Hepatocyte (in vitro differentiated cells): ENCODE measurements around the gene SVOP. TPM values are rescaled to one million over a fixed set of nuclear protein-coding genes. Genes with fewer than 3 reads are reported as not detected.
"Not testable (repeated sequence)": the region's sequence is repeated elsewhere in the genome, so short reads cannot be mapped to it uniquely, and the experiment has no call there.

Source experiments
- DNase-seq: peaks from one replicate; pipeline ENCODE4 v3.0.0-alpha.2; 2016; ENCODE audit warnings: low spot score
- H2AFZ ChIP-seq: fragments of 200-600 bp; sonication (generic); 2 replicates; pipeline ENCODE4 v1.6.0; 2016; ENCODE audit warnings: antibody characterized with exemption, mild to moderate bottlenecking
- H3K27ac ChIP-seq: fragments of 200-600 bp; sonication (generic); 2 replicates; pipeline ENCODE4 v1.5.1; 2016; ENCODE audit warnings: mild to moderate bottlenecking
- H3K27me3 ChIP-seq: fragments of 200-600 bp; sonication (generic); 2 replicates; pipeline ENCODE4 v1.6.1; 2016
- H3K36me3 ChIP-seq: fragments of 200-600 bp; sonication (generic); replicated peaks from 2 replicates; pipeline ENCODE4 v1.5.1; 2016; ENCODE audit warnings: low read depth; ENCODE audit not compliant: insufficient read depth
- H3K4me1 ChIP-seq: fragments of 200-600 bp; sonication (generic); 2 replicates; pipeline ENCODE4 v1.5.1; 2016; ENCODE audit warnings: mild to moderate bottlenecking, moderate library complexity; ENCODE audit not compliant: insufficient read depth
- H3K4me2 ChIP-seq: fragments of 200-600 bp; sonication (generic); 2 replicates; pipeline ENCODE4 v1.6.0; 2016
- H3K4me3 ChIP-seq: fragments of 200-600 bp; sonication (generic); 2 replicates; pipeline ENCODE4 v1.5.1; 2016; ENCODE audit warnings: mild to moderate bottlenecking
- H3K79me2 ChIP-seq: fragments of 200-600 bp; sonication (generic); 2 replicates; pipeline ENCODE4 v1.6.0; 2017; ENCODE audit warnings: mild to moderate bottlenecking
- H3K9me2 ChIP-seq: fragments of 200-600 bp; sonication (generic); replicated peaks from 2 replicates; pipeline ENCODE4 v1.6.0; 2017; ENCODE audit warnings: mild to moderate bottlenecking; ENCODE audit not compliant: insufficient read depth
- H3K9me3 ChIP-seq: fragments of 200-600 bp; sonication (generic); 2 replicates; pipeline ENCODE4 v1.5.1; 2016; ENCODE audit warnings: low read depth, mild to moderate bottlenecking
- H4K20me1 ChIP-seq: fragments of 200-600 bp; sonication (generic); 2 replicates; pipeline ENCODE4 v1.6.0; 2016; ENCODE audit warnings: mild to moderate bottlenecking; ENCODE audit not compliant: insufficient read depth, poor library complexity, severe bottlenecking
- CTCF ChIP-seq: fragments of 200-600 bp; sonication (generic); IDR thresholded peaks from 2 replicates; pipeline ENCODE4 v1.5.1; 2016; ENCODE audit warnings: antibody characterized with exemption, mild to moderate bottlenecking; ENCODE audit not compliant: poor library complexity
- EZH2 ChIP-seq: fragments of 200-600 bp; sonication (generic); IDR thresholded peaks from 2 replicates; pipeline ENCODE4 v1.6.1; 2016; ENCODE audit warnings: antibody characterized with exemption, mild to moderate bottlenecking, borderline replicate concordance
- EZH2phosphoT487 ChIP-seq: fragments of 200-600 bp; sonication (generic); IDR thresholded peaks from one replicate; pipeline ENCODE4 v1.6.1; 2018; ENCODE audit warnings: antibody characterized with exemption, mild to moderate bottlenecking, low read depth, moderate library complexity; ENCODE audit not compliant: unreplicated experiment, severe bottlenecking
- WGBS: methylation state at CpG from one replicate; pipeline ENCODE4 v1.1.6; 2016; ENCODE audit warnings: low lambda C conversion rate; ENCODE audit errors: missing lambda C conversion rate; 5-methylcytosine and 5-hydroxymethylcytosine counted together
- polyA plus RNA-seq: library from polyadenylated mRNA; unstranded; fragments of >200 nt; fragmentation: Nextera tagmentation; extraction: Ambion mirVana; gene quantifications from 2 replicates; pipeline ENCODE4 v1.2.1, GENCODE V29; 2016
- total RNA-seq: library from RNA; depleted of rRNA; stranded (reverse); fragments of >200 nt; gene quantifications from 2 replicates; pipeline ENCODE4 v1.2.3, GENCODE V29; 2014

The SVOP gene
- total and polyA plus RNA-seq, 2 experiments from 2014 or later, result 0.27 to 0.45 TPM

GRCh38 chr12:109004017-109004416 is 16.9 kb downstream of the SVOP start:
- no peaks in the 10 kb centered on the region for H3K36me3 ChIP-seq
- WGBS, result 86% methylated on average over 3 of the region's 3 CpGs
- H3K27me3 ChIP-seq, result no peaks in the 10 kb centered on the region
- no peaks in the 10 kb centered on the region for H3K9me2 ChIP-seq
- no peak for TF ChIP-seq EZH2phosphoT487
- TF ChIP-seq EZH2, result no peak
- TF ChIP-seq CTCF, result no peak
- H3K79me2 ChIP-seq, result no peaks in the 10 kb centered on the region
- no peaks in the 10 kb centered on the region for H3K4me1 ChIP-seq
- H3K4me2 ChIP-seq, result no peak overlapping the region
- H4K20me1 ChIP-seq, result no peaks in the 10 kb centered on the region
- no peak overlapping the region for H2AFZ ChIP-seq
- H3K9me3 ChIP-seq, result no peaks in the 10 kb centered on the region
- no peak for DNase-seq
- no peak overlapping the region for H3K27ac ChIP-seq
- no peak overlapping the region for H3K4me3 ChIP-seq

GRCh38 chr12:108996320-108996719 is 24.5 kb downstream of the SVOP start:
- no peaks in the 10 kb centered on the region for H3K79me2 ChIP-seq
- WGBS, result 96% methylated on average over 6 of the region's 6 CpGs
- H3K9me3 ChIP-seq, result no peaks in the 10 kb centered on the region
- no peak overlapping the region for H3K4me3 ChIP-seq
- H3K9me2 ChIP-seq, result no peaks in the 10 kb centered on the region
- no peaks in the 10 kb centered on the region for H3K36me3 ChIP-seq
- no peaks in the 10 kb centered on the region for H4K20me1 ChIP-seq
- H3K4me2 ChIP-seq, result no peak overlapping the region
- TF ChIP-seq CTCF (no peak), EZH2 (no peak), EZH2phosphoT487 (no peak)
- H3K27me3 ChIP-seq, result no peaks in the 10 kb centered on the region
- no peak for DNase-seq
- no peak overlapping the region for H3K27ac ChIP-seq
- H3K4me1 ChIP-seq, result no peaks in the 10 kb centered on the region
- no peak overlapping the region for H2AFZ ChIP-seq

GRCh38 chr12:108995370-108995992 is 25.4 kb downstream of the SVOP start:
- Histone ChIP-seq H3K9me2 (no peaks in the 10 kb centered on the region), H4K20me1 (no peaks in the 10 kb centered on the region), H3K4me1 (no peaks in the 10 kb centered on the region), H3K4me3 (no peak overlapping the region), H3K79me2 (no peaks in the 10 kb centered on the region), H3K9me3 (no peaks in the 10 kb centered on the region), H3K27me3 (no peaks in the 10 kb centered on the region), H3K36me3 (no peaks in the 10 kb centered on the region), H3K4me2 (no peak overlapping the region), H3K27ac (no peak overlapping the region), H2AFZ (no peak overlapping the region)
- no peak for DNase-seq
- TF ChIP-seq EZH2 (no peak), EZH2phosphoT487 (no peak)
- WGBS, result 95% methylated on average over 6 of the region's 6 CpGs

GRCh38 chr12:108990103-108990502 is 30.8 kb downstream of the SVOP start:
- H2AFZ ChIP-seq, H3K36me3 ChIP-seq, H3K79me2 ChIP-seq, H3K9me3 ChIP-seq, H3K4me1 ChIP-seq, H4K20me1 ChIP-seq, DNase-seq, H3K4me2 ChIP-seq, H3K9me2 ChIP-seq, H3K27ac ChIP-seq, H3K27me3 ChIP-seq, H3K4me3 ChIP-seq: not testable (repeated sequence)
- WGBS, result 74% methylated on average over 4 of the region's 5 CpGs
